Stimulated activated CD8-positive, alpha-beta memory T cell treated with anti-CD3 and anti-CD28 coated beads, Interleukin-15, amount 100 ng/mL, for 1 hour (primary cell): Measurements from ENCODE around the gene RANBP17.
"Not testable (repeated sequence)": the region's sequence is repeated elsewhere in the genome, so short reads cannot be mapped to it uniquely, and the experiment has no call there.

ENCODE experiments used
- DNase-seq: peaks from one replicate; pipeline ENCODE4 v3.0.0-alpha.2; 2020; ENCODE audit warnings: low read depth

RANBP17 gene

DNA sequence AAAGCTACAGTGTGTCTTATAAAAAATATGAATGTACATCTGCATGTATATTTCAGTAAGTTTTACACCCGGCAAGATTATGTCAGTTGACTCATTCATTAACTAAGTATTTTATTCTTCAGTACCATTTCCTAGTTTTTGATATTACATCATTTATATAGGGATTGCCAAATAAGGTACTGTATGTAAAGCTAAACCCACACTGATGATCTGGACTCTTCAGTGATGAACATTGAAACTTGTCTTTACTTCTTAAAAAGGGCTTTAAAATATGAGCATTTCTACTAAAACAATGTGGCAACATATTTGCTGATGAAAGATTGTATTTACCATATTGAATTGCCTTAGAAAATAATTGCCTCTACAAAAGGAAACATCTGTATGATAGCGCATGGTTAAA lies 295.5 kb downstream of the RANBP17 start:
- no peak for DNase-seq

DNA sequence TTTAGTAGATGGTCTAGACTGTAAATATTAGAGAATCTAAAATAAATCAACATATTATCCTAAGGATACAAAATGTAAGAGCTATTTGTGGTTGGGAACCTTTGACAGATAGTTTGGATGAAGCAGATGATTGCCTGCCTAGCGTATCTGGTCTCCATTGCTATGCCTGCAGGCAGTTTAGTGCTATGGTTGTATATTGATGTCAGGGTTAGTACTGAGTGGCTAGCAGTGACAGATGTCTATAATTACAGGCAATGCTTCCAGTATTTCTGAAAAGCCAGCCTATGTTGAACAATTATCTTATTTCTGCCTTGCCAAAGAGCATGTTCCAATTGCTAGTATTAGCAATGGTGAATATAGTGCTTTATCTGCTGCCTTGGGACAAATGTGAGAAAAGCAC lies 296.0 kb downstream of the RANBP17 start:
- no peak for DNase-seq

DNA sequence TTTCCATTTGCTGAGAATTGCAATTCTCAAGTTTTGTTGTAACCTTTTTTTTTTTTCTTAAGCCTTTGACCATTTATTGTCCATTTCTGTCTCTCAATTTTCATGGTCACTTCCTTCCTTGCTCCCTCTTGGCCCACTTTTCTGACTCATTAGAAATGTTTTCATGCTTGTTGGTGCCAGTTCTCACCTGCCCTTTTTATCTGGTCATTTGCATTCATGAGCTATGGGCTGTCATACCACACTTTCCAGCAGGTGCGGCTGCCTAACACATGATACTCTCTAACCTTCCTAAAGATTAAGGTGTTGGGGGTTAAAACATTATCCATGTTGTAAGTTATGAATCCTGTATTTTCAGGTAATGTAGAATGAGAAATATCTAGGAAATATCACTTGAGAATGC lies 296.8 kb downstream of the RANBP17 start:
- DNase-seq, result no peak

DNA sequence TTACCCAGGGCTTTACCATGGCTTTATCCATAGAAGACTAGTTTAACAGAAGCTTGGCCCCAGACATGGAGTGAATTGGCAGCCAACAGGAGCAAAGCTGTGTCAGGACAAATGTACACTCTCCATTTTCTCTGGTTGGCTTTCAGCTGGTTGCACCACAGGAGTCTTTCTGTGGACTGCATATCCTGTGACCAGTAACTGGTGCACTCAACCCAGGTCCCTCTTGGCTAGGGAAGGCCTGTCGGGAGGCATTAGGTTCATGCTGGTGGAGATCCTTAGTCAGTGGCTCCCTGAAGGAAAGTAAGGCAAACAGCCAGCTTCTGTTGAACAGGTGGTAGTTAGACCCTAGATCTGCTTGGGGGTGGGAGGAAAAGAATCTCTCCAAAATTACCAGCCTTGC lies 300.3 kb downstream of the RANBP17 start:
- no peak for DNase-seq

DNA sequence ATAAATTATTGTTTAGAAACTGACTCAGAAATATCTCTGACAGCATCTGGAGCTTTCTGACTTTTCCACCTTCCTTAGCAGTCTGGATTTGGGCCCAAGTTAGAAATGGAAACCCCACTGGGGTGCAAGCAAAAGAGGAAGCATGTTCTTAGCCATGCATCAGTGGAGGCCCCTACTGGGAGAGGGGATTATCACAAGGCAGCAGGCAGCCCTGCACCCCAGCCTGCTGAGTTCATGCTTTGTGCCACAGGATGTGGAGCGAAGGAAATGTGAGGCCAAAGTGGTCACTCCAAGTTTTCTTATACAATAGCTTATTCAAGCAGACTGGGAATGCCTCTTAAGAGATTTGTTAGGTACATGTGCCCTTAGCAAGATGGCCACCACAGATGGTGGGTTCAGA lies 300.8 kb downstream of the RANBP17 start:
- DNase-seq, result no peak

- DNase-seq, result no peak
Measured at GRCh38 chr5:171166766-171167165, 304.9 kb downstream of the RANBP17 start.

GRCh38 chr5:171168171-171168570 lies 306.4 kb downstream of the RANBP17 start:
- DNase-seq, result no peak

DNA sequence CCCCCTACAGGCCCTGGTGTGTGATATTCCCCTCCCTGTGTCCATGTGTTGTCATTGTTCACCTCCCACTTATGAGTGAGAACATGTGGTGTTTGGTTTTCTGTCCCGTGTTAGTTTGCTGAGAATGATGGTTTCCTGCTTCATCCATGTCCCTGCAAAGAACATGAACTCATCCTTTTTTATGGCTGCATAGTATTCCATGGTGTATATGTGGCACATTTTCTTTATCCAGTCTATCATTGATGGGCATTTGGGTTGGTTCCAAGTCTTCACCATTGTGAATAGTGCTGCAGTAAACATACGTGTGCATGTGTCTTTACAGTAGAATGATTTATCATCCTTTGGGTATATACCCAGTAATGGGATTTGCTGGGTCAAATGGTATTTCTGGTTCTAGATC lies 313.1 kb downstream of the RANBP17 start:
- not testable (repeated sequence) for DNase-seq

GRCh38 chr5:171175746-171176145 lies 313.9 kb downstream of the RANBP17 start:
- no peak for DNase-seq

- not testable (repeated sequence) for DNase-seq
Measured at GRCh38 chr5:171178190-171178589, 316.4 kb downstream of the RANBP17 start.

DNA sequence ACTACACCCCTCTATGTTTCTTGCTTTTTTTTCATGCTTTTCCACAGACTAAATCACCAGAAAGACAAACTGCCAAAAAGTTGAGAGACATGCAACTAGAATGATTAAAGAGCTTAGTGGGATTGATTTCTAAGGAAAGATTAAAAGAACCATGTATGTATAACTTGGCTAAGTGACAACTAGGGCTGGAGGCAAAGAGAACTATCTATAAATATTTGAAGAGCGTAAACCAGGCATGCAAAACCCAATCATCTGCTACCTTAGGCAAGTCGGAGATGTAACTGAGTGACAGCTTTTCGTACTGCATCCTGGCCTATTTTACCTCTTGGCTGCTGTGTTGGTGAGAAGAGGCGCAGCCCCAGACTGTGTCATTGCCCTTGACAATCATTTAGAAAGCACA lies 326.2 kb downstream of the RANBP17 start:
- DNase-seq, result no peak

DNA sequence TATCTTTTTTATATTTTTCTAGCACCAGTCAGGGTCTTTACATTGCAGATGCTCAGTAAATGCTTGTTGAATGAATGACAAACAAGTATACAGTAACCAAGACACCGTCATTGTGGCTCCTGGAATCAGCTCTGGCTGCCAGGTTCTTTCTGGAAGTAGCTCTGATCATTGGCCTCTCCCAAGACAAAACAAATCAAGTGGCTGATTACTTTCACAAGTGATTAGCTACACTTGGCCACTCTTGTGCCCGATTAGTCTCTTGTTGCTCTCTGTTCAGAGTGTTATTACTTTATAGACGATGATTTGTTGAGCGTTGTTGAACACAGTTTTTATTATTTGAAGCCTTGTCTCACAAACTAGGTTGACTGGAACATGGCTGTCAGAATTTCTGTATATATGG lies 327.6 kb downstream of the RANBP17 start:
- DNase-seq, result no peak

GRCh38 chr5:171192111-171192510 lies 330.3 kb downstream of the RANBP17 start:
- DNase-seq, result no peak

GRCh38 chr5:171201310-171201709 lies 339.5 kb downstream of the RANBP17 start:
- no peak for DNase-seq

GRCh38 chr5:171205375-171205774 lies 343.6 kb downstream of the RANBP17 start:
- no peak for DNase-seq

- DNase-seq, result no peak
Measured at GRCh38 chr5:171207256-171207847, 345.5 kb downstream of the RANBP17 start.

DNA sequence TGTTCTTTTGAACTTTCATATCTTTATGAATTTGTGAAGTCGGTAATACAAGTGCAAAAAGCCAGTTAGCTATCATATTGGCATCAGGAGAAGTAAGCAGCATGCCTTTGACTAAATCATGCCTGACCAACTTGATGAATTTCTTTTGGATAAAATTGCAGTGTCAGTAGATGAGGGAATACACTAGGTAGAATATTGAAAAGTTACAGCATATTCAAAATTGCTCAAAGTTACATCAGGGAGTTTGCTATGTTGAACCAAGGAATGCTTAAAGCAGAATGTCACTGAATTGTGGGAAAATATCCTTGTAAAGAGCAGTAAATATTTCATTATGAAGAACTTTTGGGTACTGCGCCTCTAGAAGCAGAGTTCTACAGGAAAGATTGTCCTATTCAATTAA lies 360.1 kb downstream of the RANBP17 start:
- DNase-seq, result no peak

DNA sequence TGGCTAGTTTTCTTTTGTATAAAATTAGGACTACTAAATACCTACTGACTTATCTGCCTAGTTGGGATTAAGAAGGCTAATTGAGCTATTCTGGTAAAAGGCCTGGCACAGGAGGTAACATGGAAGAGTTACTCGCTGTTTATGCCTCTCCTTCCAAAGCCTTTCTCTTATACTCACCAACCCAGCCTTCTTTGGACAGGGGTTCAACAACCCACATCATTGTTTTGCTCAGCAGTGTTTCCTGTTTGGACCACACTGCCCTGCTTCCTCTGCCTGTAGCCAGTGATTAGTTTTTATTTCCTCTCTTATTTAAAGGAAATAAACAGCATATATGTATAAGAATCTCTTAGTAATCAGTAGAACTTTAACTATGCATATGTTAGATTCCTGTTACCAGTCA lies 362.1 kb downstream of the RANBP17 start:
- no peak for DNase-seq

- DNase-seq, result no peak
Measured at GRCh38 chr5:171226096-171226754, 364.4 kb downstream of the RANBP17 start.

GRCh38 chr5:171226864-171227263 lies 365.0 kb downstream of the RANBP17 start:
- no peak for DNase-seq

DNA sequence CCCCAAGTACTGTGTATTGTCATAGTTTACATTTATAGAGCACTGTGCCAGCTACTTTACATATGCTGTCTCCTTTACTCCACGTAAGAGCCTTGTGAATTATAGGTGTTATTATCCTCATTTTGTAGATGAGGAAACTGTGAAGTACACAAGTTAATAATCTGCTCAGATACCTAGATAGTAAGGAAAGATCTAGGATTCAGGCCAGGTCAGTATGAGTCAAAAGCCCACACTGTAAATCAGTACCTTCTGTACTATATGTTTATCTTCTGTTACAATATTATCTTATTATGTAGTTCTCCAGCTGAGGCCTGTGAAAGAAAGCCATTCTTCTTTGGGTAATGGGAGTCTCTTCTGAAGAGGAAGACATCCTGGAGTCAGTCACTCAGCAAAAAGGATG lies 374.8 kb downstream of the RANBP17 start:
- DNase-seq, result no peak

DNA sequence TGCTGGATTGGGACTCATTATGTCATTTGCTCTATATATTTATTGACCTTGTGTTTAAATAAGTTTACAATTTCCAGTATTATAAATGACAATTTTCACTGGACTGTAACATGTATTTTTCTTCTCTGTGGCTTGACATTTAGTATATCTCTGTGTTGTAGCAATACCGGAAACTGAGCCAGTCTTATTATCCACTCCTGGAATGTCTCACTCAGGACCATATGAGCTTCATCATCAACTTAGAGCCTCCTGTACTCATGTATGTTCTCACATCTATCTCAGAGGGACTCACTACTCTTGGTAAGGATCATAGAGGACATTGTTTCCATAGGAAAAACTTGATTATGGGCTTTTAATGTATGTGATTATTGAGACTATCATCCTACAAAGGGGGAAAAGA lies 380.7 kb downstream of the RANBP17 start:
- no peak for DNase-seq

DNA sequence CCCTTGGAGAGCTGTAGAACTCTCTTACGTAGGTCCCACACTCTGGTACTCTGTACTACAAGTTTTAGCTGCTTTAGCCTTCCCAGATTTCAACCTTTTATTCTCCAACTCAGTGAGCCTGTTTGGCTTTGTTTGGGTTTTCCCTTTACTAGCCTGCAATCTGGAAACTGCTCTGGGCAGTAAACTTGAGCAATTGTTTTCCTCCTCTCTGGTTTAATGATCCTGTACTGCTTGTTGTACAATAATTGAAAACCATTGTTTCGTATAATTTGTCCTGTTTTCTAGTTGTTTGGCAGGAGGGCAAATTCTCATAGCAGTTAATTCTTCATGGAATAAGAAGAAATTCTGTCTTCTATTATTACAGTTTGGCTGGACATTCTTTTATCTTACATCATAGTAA lies 384.4 kb downstream of the RANBP17 start:
- no peak for DNase-seq

DNA sequence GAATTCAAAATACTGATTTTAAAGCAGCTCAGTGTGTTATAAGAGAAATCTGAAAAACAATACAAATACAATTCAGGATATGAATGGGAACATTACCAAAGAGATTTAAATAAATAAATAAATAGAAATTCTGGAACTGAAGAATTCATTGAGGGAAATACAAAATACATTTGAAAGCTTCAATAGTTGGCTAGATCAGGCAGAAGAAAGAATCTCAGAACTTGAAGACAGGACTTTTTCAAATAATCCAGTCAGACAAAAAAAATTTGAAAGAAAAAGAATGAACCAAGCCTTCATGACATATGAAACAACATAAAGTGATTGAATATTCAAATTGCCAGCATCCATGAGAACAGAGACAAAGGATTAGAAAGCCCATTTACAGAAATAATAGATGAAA lies 387.6 kb downstream of the RANBP17 start:
- DNase-seq, result no peak
